GM12878 (cell line): ENCODE data around the gene SMCO4.

Source experiments
- CHD1 ChIP-seq: IDR thresholded peaks from 2 replicates; pipeline ENCODE4 v1.6.1; 2012; ENCODE audit warnings: low read depth, low read length, improper control_type of control experiment
- CTCF ChIP-seq, 3 experiments: IDR thresholded peaks in 2 of 3; conservative IDR thresholded peaks in 1 of 3; 2 replicates each; pipeline ENCODE4 v1.5.1; 2011; ENCODE audit warnings: low read depth in 3 of 3, low read length in 3 of 3, mild to moderate bottlenecking in 3 of 3, control low read depth in 2 of 3, moderate library complexity in 2 of 3, inconsistent platforms in 1 of 3, mixed read lengths in 1 of 3; ENCODE audit not compliant: control insufficient read depth in 2 of 3, insufficient read depth in 1 of 3; ENCODE audit errors: extremely low read depth in 1 of 3
- JUND ChIP-seq: IDR thresholded peaks from 2 replicates; pipeline ENCODE4 v1.6.1; 2012; ENCODE audit warnings: low read depth, mild to moderate bottlenecking, low read length, improper control_type of control experiment, moderate library complexity

- no peak for TF ChIP-seq CTCF (IDR thresholded peaks at IDR 0.05 in 2 of 3, conservative IDR thresholded peaks at IDR 0.05 in 1 of 3; ENCODE audit: control insufficient read depth in 2 of 3, extremely low read depth in 1 of 3, insufficient read depth in 1 of 3, low read depth in 3 of 3, low read length in 3 of 3)
- no peak for TF ChIP-seq JUND
- no peak for TF ChIP-seq CHD1
Measured at GRCh38 chr11:93573184-93573583, 30.0 kb upstream of the SMCO4 start.
